Stimulated activated CD4-positive, alpha-beta T cell treated with anti-CD3 and anti-CD28 coated beads, Interleukin-1b, Interleukin-23, amount 100 ng/mL, for 48 hours (primary cell): ENCODE results near the gene GAK.
A peak's percentile ranks its signal among the peaks of the same experiment; 100 is the strongest.
"Not testable (repeated sequence)": the region's sequence is repeated elsewhere in the genome, so short reads cannot be mapped to it uniquely, and the experiment has no call there.

Experiments
- DNase-seq: peaks from one replicate; pipeline ENCODE4 v3.0.0-alpha.2; 2020

Gene GAK

DNA sequence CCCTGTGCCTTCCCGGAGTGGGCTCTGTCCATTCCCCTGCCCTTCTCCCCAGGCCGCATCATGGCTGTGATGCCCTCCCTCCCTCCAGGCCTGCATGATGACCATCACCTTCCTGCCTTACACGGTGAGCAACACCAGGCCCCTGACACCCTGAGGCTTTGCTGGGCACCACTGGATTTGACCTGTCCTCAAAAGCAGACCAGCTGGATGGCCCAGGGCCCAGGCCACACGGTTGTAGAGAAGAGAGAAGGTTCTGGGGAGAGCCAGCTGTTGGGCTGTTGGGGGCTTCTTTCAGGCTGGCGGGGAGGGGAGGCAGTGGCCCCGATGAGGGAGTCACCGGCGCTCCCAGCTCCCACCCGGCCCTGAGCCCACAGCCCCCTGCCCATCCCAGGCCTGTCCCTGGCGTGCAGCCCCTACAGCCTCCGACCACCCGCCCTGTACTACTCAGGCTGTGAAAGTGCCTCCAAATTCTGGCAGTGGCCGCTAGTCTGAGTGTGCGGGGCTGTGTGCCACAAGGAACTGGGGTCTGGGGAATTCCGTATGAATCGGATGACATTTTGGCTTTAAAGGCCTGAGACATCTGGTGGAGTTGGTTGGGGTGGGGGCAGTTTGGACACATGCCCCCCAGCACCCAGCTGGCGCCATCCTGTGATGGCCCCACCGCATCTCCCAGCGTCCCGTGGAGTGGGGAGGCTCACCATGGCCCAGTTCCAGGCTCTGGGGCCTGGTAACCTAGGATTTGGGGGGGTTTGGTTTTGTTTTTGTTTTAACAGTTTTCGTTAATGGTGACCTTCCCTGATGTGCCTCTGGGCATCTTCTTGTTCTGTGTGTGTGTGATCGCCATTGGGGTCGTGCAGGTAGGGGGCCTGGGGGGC is 19.7 kb upstream of the GAK start:
- no peak for DNase-seq

DNA sequence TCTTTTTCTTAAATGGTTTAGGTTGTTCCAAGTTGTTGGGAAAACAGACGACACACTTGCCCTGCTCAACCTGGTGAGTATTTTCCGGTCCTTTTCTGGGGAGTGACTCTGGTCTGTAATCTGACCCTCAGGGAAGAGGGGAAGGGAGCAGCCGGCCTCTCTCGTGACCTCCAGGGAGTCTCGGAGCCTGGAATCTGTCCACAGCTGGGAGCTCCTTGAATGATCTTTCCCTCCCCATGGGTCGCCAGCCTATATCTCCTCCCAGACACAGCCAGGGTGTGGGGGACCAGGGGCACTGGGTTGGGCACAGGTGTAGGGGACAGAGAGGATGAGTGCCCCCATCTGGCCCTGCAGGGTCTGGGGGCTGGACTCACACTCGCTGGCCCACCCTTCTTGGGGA is 19.1 kb upstream of the GAK start:
- no peak for DNase-seq

DNA sequence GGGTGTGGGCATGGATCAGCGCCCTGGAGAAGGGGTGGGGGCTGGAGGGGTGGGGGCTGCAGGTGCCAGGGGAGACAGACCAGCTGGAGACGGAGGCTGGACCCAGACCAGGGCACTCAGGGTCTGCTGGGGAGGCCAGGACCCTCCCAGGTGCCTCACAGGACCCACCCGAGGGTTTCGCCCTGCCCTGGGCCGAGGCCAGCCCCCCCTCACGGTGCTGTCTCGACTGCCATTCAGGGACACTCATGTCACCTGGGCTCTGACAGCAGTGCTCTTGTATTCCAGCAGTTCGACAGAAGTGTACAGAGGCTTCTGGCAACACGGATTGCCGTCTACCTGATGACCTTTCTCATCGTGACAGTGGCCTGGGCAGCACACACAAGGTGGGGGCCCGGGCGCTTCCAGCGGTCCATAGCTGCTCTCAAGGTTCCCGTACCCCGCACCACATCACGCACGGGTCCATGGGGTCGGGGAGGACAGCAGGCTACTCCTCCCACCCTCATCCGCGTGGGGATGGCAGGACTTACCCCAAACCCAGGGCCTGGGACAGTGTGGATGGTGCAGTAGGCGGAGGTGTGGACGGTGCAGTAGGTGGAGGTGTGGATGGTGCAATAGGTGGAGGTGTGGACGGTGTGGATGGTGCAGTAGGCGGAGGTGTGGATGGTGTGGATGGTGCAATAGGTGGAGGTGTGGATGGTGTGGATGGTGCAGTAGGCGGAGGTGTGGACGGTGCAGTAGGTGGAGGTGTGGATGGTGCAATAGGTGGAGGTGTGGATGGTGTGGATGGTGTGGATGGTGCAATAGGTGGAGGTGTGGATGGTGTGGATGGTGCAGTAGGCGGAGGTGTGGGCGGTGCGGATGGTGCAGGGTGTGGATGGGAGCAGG is 18.3 kb upstream of the GAK start:
- DNase-seq, result no peak

DNA sequence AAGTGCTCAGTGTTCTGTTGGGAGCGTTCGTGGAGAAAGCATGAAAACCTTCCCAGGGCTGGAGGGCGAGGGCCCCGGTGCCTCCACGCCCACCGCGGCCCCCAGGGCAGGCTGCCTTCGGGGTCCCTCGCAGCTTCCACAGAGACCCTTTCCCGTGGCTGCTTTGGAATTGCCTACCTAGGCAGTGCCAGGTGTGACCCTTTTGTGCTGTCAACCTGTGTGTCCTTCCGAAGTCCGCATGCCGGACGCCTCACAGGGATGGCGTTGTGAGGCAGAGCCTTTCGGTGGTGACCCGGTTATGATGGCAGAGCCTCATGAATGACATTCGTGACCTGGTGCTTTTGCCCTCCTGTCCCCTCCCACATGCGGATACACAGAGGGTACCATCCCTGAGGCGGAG is 17.5 kb upstream of the GAK start:
- no peak for DNase-seq

DNA sequence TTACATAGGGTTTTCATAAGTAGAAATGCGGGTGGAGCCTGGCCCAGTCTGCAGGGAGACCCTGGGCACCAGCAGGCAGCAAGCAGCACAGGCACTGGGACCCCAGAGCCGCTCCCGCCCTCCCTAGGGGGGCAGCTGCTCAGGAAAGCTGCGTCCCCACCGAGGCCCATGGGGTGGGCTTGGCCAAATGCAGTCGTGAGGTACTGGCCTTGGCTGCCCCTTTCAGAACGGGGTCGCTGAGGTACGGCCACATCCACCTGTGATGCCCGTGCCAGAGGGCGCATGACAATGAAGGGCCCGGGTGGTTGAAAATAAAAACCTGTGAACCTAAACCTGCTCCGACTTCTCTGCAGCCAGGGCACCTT is 16.8 kb upstream of the GAK start:
- no peak for DNase-seq

DNA sequence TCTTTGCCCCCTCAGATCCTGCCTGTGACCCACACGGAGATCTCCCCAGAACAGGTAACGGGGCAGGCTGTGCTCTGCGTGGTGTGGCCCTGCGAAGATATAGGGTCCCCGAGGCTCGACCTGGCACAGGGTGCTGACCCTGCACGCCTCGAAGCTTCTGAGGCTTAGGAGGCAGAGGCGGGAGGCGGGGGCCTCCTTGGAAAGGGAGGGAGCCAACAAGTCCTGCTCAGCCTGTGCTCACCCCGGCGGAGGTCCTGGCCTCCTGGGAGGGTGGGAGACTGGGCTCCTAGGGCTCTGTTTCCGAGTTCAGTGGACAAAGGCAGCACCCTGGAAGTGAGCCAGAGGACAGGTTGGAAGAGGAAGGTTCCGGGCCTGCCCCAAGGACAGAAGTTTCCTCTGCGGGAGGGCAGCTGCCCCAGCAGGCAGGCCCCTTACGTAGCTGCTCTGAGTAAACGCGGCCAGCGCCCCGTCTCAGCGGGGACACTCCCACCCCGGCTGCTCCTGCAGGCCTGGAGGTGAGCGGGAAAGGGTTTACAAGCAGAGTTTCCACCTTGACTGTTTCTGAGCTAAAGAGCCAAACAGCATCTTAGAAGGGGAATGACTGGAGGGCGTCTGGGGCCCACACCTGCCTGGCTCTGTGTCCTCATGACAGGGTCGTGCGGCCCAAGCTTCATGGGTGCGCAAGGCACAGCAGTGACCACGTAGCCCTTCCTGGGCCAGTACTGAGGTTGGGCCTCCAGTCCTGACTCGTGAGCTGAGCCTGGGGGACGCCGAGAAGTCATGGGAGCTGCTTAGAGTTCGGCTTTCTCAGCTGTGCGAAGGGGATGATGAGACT is 16.2 kb upstream of the GAK start:
- DNase-seq, result no peak

DNA sequence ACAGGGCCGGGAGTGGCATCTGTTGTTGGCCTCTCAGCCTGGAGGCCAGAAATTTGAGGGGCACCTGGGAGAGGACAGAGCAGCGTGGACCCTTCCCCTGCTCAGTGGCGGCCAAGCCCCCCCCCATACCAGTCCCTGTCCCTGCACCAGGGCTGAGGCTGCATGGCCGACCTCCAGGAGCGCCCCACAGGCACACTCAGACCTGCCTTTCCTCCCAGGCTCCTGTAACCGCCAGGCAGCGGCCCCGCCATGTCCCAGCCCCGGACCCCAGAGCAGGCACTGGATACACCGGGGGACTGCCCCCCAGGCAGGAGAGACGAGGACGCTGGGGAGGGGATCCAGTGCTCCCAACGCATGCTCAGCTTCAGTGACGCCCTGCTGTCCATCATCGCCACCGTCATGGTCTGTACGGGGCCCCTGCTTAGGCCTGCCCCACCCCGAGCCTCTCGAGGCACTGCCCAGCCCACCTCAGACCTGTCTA is 15.4 kb upstream of the GAK start:
- no peak for DNase-seq

DNA sequence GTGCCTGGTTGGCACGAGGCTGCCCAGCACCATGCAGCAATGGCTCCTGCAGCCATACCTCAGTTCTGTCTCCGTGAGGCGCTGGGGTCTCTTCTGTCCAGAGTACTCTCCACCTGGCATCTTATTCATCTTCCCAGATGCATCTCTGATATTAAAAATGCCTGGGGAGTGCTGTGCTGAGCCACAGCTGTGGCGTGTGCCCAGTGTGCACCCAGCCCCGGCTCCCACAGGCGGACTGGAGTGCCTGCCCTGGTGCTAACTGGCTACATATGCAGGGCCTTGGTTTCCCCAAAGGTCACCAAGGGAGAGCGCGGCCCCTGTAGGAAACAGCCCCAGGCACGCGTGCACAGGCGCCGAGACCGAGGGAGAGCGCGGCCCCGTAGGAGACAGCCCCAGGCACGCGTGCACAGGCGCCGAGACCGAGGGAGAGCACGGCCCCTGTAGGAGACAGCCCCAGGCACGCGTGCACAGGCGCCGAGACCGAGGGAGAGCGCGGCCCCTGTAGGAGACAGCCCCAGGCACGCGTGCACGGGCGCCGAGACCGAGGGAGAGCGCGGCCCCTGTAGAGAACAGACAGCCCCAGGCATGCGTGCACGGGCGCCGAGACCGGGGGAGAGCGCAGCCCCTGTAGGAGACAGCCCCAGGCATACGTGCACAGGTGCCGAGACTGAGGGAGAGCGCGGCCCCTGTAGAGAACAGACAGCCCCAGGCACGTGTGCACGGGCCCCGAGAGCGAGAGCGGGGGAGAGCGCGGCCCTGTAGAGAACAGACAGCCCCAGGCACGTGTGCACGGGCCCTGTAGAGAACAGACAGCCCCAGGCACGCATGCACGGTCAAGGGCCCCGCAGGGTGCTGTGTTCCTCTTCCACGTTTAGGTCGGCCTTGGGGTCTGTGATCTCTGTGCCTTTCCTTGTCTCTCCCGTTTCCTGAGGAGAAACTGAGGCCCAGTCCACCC is 14.7 kb upstream of the GAK start:
- DNase-seq, result no peak

DNA sequence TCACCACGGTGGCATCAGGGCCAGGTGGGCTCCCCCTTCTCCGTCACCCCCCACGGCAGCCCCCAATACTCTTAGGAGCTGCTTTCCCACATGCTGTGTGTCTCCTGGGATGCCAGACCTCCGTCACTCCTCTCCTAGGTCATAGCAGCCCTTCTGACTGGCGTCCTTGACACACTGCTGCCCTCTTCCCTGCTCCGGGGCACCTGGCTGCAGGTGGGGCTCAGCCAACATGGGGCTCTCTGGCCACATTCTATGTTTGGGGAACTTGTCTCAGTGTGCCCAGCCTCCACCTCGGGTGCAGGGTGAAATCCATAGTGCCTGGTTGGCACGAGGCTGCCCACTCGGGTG is 14.0 kb upstream of the GAK start:
- no peak for DNase-seq

DNA sequence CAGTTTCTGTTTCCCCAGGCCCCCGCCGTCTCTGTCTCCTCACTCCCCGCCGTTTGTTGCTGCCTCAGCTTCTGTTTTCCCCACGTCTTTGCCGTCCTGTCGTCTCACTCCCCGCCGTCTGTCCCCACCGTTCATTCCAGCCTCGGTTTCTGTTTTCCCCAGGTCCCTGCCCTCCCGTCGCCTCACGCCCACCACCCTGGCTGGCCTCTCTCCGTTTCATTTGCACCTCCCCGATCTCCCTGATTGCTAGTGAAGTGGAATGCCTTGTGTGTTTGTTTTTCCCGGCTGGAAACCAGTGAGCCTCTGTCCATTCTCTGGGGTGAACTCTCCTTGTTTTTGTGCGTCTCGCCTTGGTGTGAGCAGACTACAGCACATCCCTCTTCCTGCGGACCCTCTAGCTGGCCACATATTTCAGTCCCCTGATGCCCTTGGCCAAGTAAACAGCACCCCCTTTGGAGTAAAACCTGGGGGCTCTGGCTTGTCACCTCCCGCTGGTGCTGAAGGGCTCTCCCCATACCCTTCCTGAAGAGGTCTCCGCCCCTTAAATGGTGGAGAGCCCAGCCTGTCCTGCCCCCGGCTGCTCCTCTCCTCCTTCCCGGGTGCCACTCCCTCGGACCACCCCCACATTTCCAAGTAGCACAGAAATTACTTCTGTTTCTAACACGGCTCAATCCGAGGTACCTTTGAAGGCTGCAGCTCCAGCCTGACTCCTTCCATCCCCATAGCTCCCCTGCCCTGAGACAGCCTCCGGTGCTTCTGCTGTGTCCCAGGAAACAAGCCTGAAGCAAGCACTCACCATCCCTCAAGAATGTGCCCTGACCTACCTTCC is 13.4 kb upstream of the GAK start:
- DNase-seq, result no peak

DNA sequence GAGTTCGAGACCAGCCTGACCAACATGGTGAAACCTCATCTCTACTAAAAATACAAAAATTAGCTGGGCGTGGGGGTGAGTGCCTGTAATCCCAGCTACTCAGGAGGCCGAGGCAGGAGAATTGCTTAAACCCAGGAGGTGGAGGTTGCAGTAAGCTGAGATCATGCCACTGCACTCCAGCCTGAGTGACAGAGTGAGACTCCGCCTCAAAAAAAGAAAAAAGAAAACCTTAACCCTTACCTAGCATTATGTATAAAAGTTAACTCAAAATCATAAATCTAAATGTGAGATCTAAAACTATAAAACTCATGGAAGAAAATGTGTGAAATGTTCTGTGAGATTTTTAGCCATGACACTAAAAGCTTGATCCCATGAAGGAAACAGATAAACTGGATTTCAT is 7.4 kb upstream of the GAK start:
- not testable (repeated sequence) for DNase-seq

DNA sequence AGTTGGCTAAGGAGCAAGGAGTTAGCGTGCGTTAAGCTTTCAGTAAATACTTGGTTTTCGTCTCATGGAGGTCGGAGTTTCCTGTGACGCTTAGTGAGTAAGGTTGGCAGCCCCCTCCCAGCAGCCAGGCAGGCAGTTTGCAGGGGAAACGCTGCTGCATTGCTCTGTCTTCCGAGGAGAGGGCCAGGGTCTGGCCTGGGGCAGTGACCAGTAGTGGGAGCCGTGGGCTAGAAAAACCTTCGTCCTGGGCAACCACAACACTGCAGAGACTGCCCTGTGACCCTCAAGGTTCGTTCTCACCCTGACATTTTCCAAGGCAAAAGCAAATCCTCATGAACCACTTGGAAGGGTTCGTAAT is 576 bp upstream of the GAK start:
- DNase-seq, result no peak

DNA sequence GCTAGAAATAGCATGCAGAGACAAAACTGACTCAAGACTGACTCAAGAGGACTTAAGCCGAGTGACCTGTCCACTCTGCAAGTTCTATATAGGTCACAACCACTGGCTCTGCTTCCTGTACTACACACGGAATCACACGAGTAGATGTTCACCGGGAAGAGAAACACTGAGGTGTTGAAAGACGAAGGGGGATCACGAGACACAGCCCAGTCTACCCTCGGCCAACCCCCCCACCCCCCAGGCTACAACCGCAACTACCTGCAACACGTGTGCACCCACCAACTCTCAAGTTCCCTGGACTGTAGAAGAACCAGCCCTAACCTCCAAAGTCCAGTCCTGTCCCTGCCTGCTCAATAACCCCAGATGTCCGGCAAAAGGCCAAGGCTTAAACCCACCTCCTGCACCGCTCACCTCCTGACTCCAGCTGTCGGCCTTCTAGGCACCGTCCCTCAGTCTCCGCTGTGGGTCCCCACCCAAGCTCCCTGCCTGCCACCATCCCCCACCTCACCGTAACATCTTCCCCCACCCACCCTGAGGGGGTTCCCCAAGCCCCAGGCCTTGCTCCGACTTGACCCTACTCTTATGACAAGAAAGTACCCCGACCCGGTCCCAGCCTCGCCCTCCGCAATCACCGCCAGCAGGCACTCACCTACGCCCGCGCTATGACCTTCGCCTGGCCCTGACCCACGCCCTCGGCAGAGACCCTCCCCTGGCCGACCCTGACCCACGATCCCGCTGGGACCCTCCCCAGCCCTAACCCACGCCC is 739 bp downstream of the GAK start:
- peak; percentile 16 for DNase-seq

DNA sequence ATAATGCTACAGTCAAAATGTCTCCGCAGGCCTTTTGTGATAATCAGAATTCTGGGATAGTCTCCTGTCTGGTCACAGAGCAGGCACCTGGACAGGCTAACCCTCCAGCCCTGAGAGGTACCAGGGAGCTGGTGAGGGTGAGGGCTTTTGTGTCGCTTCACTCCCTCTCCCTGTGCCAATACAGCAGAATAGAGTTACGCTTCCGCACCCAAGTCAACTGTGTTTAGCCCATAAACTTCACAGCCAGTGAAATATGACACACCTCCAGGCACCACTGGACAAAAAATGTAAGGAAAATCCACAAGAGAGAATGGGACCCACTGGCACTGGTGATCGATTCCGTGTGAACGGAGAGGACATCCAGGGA is 1.3 kb downstream of the GAK start:
- DNase-seq, result no peak

DNA sequence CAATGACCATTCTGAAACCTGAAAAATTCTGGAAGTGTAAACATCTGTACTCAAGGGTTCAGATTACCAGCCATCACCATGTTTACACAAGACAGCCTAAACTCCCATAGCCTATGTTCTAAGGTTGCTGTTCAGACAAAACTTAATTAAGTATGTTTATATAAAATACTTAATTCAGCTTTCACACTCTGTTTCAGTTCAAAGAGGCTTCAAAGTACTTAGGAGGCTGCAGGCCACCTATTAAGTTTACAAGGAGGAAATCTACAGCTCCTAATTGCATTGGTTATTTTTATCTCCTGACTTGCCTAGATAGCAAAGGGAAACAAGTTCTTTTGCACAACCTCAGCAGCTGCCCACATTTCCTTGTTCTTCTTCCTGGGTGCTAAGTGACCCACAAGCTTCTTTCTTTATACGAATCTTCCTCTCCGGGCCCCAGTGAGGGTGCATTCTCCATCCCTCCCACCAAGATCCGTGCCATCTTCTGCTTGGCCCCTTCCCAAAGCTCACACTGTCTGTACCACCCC is 2.0 kb downstream of the GAK start:
- no peak for DNase-seq

DNA sequence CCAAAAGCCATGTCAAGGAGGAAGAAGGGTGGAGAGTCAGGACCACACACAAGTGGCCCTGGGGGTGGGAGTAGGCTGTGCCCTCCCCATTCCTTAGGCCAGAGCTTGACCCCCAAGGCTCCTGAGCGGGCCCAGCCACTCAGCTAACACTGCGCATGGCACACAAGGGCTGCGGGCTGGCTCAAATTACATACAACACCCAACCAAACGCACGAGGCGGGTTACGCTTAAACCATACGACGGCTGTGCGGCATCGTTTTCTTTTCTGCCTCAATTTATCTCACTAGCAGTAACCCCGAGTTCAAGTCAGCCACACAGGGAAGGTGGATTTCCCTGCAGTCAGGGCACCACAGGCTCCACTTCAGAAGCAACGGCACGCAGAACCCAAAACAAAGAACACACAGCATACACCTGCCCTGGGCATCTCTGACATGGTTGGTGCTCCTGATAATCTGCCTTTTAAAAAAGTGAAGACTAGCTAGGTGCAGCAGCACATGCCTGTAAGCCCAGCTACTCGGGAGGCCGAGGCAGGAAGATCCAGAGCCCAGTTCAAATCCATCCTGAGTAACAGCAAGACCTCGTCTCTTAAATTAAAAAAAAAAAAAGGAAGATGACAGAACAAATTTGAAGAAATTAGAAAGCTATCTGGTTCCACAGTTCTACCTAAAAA is 2.9 kb downstream of the GAK start:
- no peak for DNase-seq

DNA sequence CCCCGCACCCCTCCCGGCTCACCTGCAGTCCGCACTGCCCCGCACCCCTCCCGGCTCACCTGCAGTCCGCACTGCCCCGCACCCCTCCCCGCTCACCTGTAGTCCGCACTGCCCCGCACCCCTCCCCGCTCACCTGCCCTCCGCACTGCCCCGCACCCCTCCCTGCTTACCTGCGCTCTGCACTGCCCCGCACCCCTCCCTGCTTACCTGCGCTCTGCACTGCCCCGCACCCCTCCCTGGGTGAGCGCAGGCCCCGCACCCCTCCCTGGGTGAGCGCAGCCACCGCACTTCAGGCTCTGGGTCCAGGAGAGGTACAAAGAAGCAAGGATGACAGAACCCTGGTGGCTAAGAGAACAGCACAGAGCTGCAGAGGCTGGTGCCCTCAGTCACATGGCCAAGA is 4.5 kb downstream of the GAK start:
- DNase-seq, result not testable (repeated sequence)

DNA sequence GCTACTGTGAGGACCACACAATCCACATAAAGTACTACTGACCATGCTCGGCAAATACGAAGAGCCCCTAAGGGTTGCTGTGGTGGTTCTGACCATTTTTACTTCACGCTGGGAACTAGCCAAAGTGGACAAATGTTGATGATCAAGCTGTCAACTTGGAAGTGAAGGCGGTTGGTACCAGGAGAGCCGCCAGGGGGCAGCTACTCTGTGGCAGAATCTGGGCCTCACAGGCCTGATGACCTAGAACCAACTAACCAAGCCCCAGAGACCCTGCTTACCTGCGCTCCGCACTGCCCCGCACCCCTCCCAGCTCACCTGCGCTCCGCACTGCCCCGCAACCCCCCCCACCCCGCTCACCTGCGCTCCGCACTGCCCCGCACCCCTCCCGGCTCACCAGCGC is 5.6 kb downstream of the GAK start:
- DNase-seq, result no peak

DNA sequence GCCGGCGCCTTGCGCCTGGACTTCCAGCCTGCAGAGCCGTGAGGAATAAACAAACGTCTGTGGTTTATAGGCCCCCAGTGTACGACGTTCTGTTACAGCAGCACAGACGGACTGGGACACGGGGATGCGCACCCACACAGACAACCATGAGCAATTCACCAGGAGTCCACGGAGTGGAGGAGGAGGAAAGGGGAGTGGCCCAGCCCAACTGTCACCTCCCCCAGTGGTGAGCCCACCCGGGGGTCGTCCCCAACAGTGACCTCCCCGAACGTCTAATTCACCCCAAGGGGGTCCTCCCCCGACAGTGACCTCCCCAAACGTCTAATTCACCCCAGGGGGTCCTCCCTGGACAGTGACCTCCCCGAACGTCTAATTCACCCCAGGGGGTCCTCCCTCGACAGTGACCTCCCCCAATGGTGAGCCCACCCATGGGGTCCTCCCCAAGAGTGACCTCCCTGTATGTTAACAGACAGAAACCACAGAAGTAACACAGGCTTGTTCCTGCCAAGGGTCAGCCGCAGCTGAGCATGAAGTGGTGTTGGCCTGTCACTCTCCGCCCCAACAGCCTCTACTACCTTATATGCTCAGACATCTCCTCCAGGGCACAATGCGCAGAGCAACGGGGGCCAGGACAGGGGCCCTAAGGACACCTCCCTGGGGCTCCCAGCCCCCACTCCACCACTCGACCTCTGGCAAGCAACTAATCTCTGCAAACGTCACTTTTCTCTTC is 6.2 kb downstream of the GAK start:
- DNase-seq, result no peak
